Panc1 (cell line): ENCODE results near the gene GHITM.

ENCODE experiments used
- CTCF ChIP-seq: fragments of 450-650 bp; IDR thresholded peaks from 2 replicates; pipeline ENCODE4 v1.5.1; 2017; ENCODE audit warnings: mild to moderate bottlenecking
- REST ChIP-seq, 2 experiments: IDR thresholded peaks; 2 replicates each; pipeline ENCODE4 v1.6.1; 2011 to 2012; ENCODE audit warnings: low read depth in 2 of 2, control low read depth in 1 of 2, low read length in 1 of 2, mild to moderate bottlenecking in 1 of 2, moderate library complexity in 1 of 2; ENCODE audit not compliant: insufficient read depth in 1 of 2

GRCh38 chr10:84095811-84096497, 43.4 kb upstream of the GHITM start:
- TF ChIP-seq CTCF: no peak
- TF ChIP-seq REST (IDR thresholded peaks at IDR 0.05; ENCODE audit: insufficient read depth in 1 of 2, low read depth in 2 of 2, low read length in 1 of 2): no peak
